ENCODE measurements around the gene CDC73. TPM values are rescaled to one million over a fixed set of nuclear protein-coding genes. Genes with fewer than 3 reads are reported as not detected.

The CDC73 gene
- total RNA-seq, 1 donor from 2014 or later = 46.8 TPM

DNA sequence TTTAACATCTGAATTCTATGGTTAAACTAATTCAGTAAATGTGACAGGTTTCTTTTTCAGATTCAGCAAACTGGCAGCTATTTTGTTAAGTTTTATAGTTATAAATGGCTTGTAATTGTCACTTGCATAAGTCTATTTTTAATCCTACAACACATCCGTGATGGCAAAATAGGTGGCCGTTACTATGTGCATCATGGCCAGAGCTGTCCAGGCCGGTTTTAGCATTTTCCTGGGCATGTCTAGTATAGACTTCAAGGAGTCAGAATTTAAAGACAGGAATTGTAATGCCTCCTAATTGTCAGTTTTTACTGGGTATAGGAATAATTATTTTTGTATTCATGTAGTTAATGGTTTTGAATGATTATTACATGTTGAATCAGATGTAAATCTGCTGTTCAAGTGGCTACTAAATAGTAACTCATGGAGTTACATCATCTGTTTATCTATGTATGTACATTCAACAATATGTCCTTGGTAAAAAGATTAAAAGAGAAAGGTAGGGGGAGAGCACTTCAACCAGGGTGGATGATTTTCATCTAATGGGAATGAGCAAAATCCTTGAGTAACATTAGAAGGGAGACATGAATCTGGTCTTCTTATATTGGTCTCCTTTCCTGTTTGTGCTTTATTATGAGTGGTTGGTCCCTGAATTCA lies 67.7 kb downstream of the CDC73 start:
- no peak for DNase-seq
- peaks cover 68% of the 10 kb centered on the region for H3K4me1 ChIP-seq
- H3K27me3 ChIP-seq (ENCODE audit: low read depth) = no peaks in the 10 kb centered on the region
- peak overlapping the region; percentile 65 for H3K4me3 ChIP-seq
- TF ChIP-seq, protein P1, sequence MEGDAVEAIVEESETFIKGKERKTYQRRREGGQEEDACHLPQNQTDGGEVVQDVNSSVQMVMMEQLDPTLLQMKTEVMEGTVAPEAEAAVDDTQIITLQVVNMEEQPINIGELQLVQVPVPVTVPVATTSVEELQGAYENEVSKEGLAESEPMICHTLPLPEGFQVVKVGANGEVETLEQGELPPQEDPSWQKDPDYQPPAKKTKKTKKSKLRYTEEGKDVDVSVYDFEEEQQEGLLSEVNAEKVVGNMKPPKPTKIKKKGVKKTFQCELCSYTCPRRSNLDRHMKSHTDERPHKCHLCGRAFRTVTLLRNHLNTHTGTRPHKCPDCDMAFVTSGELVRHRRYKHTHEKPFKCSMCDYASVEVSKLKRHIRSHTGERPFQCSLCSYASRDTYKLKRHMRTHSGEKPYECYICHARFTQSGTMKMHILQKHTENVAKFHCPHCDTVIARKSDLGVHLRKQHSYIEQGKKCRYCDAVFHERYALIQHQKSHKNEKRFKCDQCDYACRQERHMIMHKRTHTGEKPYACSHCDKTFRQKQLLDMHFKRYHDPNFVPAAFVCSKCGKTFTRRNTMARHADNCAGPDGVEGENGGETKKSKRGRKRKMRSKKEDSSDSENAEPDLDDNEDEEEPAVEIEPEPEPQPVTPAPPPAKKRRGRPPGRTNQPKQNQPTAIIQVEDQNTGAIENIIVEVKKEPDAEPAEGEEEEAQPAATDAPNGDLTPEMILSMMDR (IDR thresholded peaks at IDR 0.05; ENCODE audit: borderline replicate concordance) = no peak
- intact Hi-C loops (cut with micrococcal nuclease) = loop anchor here (10.0 kb wide), 1 partner anchor 1105 kb away; no protein-coding TSS in a partner anchor
- peak overlapping the region; percentile 84 for H3K27ac ChIP-seq (replicated peaks)
- peaks cover 9% of the 10 kb centered on the region for H3K9me3 ChIP-seq (replicated peaks)
- H3K36me3 ChIP-seq = peaks cover 8% of the 10 kb centered on the region

DNA sequence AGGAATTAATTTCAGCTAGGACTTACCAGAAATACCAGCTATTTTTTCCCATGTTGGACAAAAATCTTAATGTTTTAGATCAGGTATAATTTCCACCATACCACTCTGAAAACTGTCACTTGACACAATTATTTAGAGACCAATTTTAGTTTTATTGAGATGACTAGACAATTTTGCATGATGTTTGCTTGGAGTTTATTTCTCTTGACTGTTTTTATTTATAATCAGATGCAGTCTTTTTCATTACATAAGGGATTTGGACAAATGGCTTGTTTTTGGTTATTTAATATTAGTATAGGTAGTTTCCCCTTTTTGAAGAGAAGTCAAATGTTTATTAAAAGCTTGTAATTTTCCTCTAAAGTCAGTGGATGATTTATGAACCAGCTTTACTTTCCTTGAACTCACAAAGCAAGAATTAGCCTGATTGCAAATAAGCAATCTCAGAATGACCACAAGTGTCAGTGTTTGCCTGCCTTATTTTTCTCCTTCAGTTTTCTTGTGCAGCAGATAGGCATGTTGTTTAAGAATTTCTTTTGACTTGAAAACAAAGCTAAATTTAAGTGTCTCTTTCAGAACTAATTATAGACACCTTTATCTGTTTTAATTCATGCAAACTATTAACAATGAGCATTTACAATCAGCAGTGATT lies 68.4 kb downstream of the CDC73 start:
- peak overlapping the region; percentile 65 for H3K4me3 ChIP-seq
- TF ChIP-seq, protein P1 (IDR thresholded peaks at IDR 0.05; ENCODE audit: borderline replicate concordance) = peak; percentile 55
- H3K36me3 ChIP-seq = peaks cover 8% of the 10 kb centered on the region
- intact Hi-C loops (cut with micrococcal nuclease) = no loop called here
- H3K4me1 ChIP-seq = peaks cover 61% of the 10 kb centered on the region
- H3K27ac ChIP-seq (replicated peaks) = peak overlapping the region; percentile 84
- no peaks in the 10 kb centered on the region for H3K27me3 ChIP-seq (ENCODE audit: low read depth)
- H3K9me3 ChIP-seq (replicated peaks) = peaks cover 9% of the 10 kb centered on the region
- DNase-seq = no peak

DNA sequence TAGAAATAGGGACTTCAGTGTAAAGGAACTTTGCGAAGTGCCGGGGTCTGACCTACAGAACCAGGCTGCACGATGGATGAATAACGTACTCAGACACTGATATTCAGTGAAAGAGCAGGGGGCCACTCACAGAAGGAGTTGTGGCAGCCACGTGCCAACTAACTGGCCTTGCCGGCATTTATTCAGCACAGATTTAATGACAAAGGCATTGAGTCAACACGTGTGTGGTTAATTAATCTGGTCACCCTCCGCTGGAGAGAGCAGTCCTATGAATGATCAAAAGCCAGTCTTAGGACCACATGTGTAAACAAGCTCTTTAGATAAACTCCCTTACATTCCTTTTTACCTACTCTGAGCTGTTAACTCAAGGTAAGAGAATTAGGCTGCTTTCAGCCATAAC lies 70.8 kb downstream of the CDC73 start:
- Histone ChIP-seq H3K36me3 (peaks cover 8% of the 10 kb centered on the region), H3K27me3 (ENCODE audit: low read depth) (no peaks in the 10 kb centered on the region), H3K4me3 (no peak overlapping the region), H3K9me3 (replicated peaks) (peaks cover 9% of the 10 kb centered on the region), H3K4me1 (peaks cover 50% of the 10 kb centered on the region), H3K27ac (replicated peaks) (no peak overlapping the region)
- intact Hi-C loops (cut with micrococcal nuclease) = no loop called here
- TF ChIP-seq, protein P1 (IDR thresholded peaks at IDR 0.05; ENCODE audit: borderline replicate concordance) = no peak
- no peak for DNase-seq

DNA sequence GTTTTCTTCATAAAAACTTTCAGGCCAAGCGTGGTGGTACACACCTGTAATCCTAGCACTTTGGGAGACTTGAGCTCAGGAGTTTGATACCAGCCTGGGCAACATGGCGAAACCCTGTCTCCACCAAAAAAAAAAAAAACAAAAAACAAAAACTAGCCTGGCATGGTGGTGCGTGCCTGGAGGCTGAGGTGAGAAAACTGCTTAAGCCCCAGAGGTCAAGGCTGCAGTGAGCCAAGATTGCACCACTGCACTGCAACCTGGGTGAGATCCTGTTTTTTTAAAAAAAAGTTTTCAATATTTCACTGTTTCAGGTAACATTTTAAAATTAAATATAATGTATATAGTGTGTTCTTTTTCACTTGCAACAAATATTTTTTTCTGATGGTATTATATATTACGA lies 78.1 kb downstream of the CDC73 start:
- Histone ChIP-seq H3K4me1 (peaks cover 30% of the 10 kb centered on the region), H3K27ac (replicated peaks) (no peak overlapping the region), H3K36me3 (peaks cover 6% of the 10 kb centered on the region), H3K9me3 (replicated peaks) (no peaks in the 10 kb centered on the region), H3K27me3 (ENCODE audit: low read depth) (no peaks in the 10 kb centered on the region), H3K4me3 (no peak overlapping the region)
- TF ChIP-seq, protein P1 (IDR thresholded peaks at IDR 0.05; ENCODE audit: borderline replicate concordance) = no peak
- DNase-seq = no peak
- intact Hi-C loops (cut with micrococcal nuclease) = no loop called here

DNA sequence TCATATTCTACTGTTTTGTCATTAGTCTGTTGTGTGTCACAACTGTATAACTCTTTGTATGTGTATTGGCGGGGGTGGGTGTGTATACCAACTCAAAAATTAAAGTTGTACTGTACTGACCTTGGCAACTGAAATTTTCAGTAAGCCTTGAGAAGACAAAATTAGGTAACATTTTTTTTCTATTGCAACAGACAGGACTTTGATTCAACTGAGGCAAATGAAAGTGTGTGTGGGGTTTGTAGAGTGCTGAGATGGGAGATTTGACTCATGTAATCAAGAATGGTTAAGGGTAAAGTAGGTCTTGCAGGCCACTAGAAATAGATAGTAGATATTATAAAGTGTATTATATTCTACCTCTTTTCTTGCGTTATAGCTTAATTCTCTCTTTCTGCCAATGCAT lies 79.2 kb downstream of the CDC73 start:
- Histone ChIP-seq H3K27ac (replicated peaks) (no peak overlapping the region), H3K4me3 (no peak overlapping the region), H3K4me1 (peaks cover 26% of the 10 kb centered on the region), H3K36me3 (peaks cover 14% of the 10 kb centered on the region), H3K9me3 (replicated peaks) (no peaks in the 10 kb centered on the region), H3K27me3 (ENCODE audit: low read depth) (no peaks in the 10 kb centered on the region)
- DNase-seq = no peak
- intact Hi-C loops (cut with micrococcal nuclease) = no loop called here
- TF ChIP-seq, protein P1 (IDR thresholded peaks at IDR 0.05; ENCODE audit: borderline replicate concordance) = no peak

All from left ventricle myocardium inferior (tissue), 1 donor.